Caki2 (cell line): ENCODE results near the gene H2BK1. TPM values are rescaled to one million over a fixed set of nuclear protein-coding genes. Genes with fewer than 3 reads are reported as not detected.

Experiments used
- DNase-seq: peaks from one replicate; pipeline ENCODE4 v3.0.0-alpha.2; 2015; ENCODE audit warnings: low read depth
- in situ Hi-C: cut with HindIII; loops from 2 replicates; pipeline ENCODE4 v1.10.0; 2016; ENCODE audit warnings: low sequenced_read_pairs, low pct_unique_long_range_greater_than_20kb, mixed read lengths
- total RNA-seq: library from RNA; depleted of rRNA; stranded (reverse); fragments of >200 nt; shearing (Covaris generic); gene quantifications from 2 replicates; pipeline ENCODE4 v1.2.3, GENCODE V29; 2014; ENCODE audit warnings: low replicate concordance; rRNA removed

The H2BK1 gene
- not detected in 2 replicates for total RNA-seq

- in situ Hi-C loops: no loop called here
- DNase-seq: no peak
Measured at GRCh38 chr7:151210087-151210854, at the start of gene H2BK1. H2BK1 (minus strand) TSS chr7:151210488; CDS start chr7:151210318, 170 bp downstream.

GRCh38 chr7:151257990-151258389, 47.7 kb upstream of the H2BK1 start:
- DNase-seq: no peak
- in situ Hi-C loops: no loop called here

- DNase-seq: no peak
- in situ Hi-C loops: no loop called here
Measured at GRCh38 chr7:151256410-151257045, 46.2 kb upstream of the H2BK1 start.

GRCh38 chr7:151255390-151255789, 45.1 kb upstream of the H2BK1 start:
- no peak for DNase-seq
- in situ Hi-C loops: no loop called here

GRCh38 chr7:151254851-151255250, 44.6 kb upstream of the H2BK1 start:
- in situ Hi-C loops: no loop called here

GRCh38 chr7:151254316-151254715, 44.0 kb upstream of the H2BK1 start:
- no peak for DNase-seq
- in situ Hi-C loops: no loop called here

More at GRCh38 chr7:151254851-151255250, 44.6 kb upstream of the H2BK1 start:
- no peak for DNase-seq

GRCh38 chr7:151252961-151253711, 42.8 kb upstream of the H2BK1 start:
- in situ Hi-C loops: no loop called here
- no peak for DNase-seq

- in situ Hi-C loops: no loop called here
- no peak for DNase-seq
Measured at GRCh38 chr7:151252561-151252835, 42.2 kb upstream of the H2BK1 start.

- in situ Hi-C loops: no loop called here
- peak; percentile 63 for DNase-seq
Measured at GRCh38 chr7:151251689-151252560, 41.6 kb upstream of the H2BK1 start.

GRCh38 chr7:151251328-151251688, 41.0 kb upstream of the H2BK1 start:
- in situ Hi-C loops: no loop called here
- DNase-seq: peak; percentile 50

- no peak for DNase-seq
- in situ Hi-C loops: no loop called here
Measured at GRCh38 chr7:151250181-151251132, 40.2 kb upstream of the H2BK1 start.

- peak; percentile 61 for DNase-seq
- in situ Hi-C loops: no loop called here
Measured at GRCh38 chr7:151249732-151250072, 39.4 kb upstream of the H2BK1 start.

- in situ Hi-C loops: no loop called here
- DNase-seq: peak; percentile 66
Measured at GRCh38 chr7:151249034-151249731, 38.9 kb upstream of the H2BK1 start.

GRCh38 chr7:151248346-151249033, 38.2 kb upstream of the H2BK1 start, which contains the start of gene SMARCD3:
SMARCD3 (minus strand) TSS chr7:151248694; CDS start chr7:151248562, 132 bp downstream.
- DNase-seq: peak; percentile 56
- in situ Hi-C loops: no loop called here

GRCh38 chr7:151247611-151248345, 37.5 kb upstream of the H2BK1 start:
- in situ Hi-C loops: no loop called here
- peak; percentile 49 for DNase-seq
